AG04450 (cell line): ENCODE measurements around the gene NDNF. TPM values are rescaled to one million over a fixed set of nuclear protein-coding genes. Genes with fewer than 3 reads are reported as not detected.

ENCODE experiments used
- CTCF ChIA-PET: fragments of 300-600, 350-600 bp; formaldehyde crosslinking; extraction: SDS; loops from one replicate; lab custom pipeline; 2022; ENCODE audit warnings: antibody characterized with exemption, inconsistent platforms; lab: Charles Lee
- POLR2A ChIA-PET: fragments of 350-600 bp; formaldehyde crosslinking; extraction: SDS; loops from one replicate; lab custom pipeline; 2021; ENCODE audit warnings: antibody characterized with exemption, inconsistent platforms; lab: Yijun Ruan, JAX
- DNase-seq: peaks from one replicate; pipeline ENCODE4 v3.0.0-alpha.2; 2011; ENCODE audit warnings: low read depth, low spot score
- H3K27ac ChIP-seq: one replicate; pipeline ENCODE4 v1.5.1; 2012; ENCODE audit warnings: low read depth, low read length, control low read depth
- H3K27me3 ChIP-seq: one replicate; pipeline ENCODE4 v1.6.0; 2012; ENCODE audit warnings: low read length; ENCODE audit not compliant: control insufficient read depth, insufficient read depth
- H3K4me3 ChIP-seq: 2 replicates; pipeline ENCODE4 v1.5.1; 2011; ENCODE audit warnings: mild to moderate bottlenecking, low read depth, low read length, control low read depth
- H3K9me3 ChIP-seq: 2 replicates; pipeline ENCODE4 v1.5.1; 2012; ENCODE audit warnings: low read length; ENCODE audit not compliant: control insufficient read depth, insufficient read depth
- CTCF ChIP-seq: IDR thresholded peaks from 2 replicates; pipeline ENCODE4 v1.5.1; 2011; ENCODE audit warnings: low read depth, low read length, control low read depth, inconsistent platforms
- polyA plus RNA-seq: library from polyadenylated mRNA; depleted of rRNA; stranded (reverse); fragments of >200 nt; gene quantifications from 2 replicates; pipeline ENCODE4 v1.2.3, GENCODE V29; 2011

The NDNF gene
- polyA plus RNA-seq, 1 experiment: not detected

DNA sequence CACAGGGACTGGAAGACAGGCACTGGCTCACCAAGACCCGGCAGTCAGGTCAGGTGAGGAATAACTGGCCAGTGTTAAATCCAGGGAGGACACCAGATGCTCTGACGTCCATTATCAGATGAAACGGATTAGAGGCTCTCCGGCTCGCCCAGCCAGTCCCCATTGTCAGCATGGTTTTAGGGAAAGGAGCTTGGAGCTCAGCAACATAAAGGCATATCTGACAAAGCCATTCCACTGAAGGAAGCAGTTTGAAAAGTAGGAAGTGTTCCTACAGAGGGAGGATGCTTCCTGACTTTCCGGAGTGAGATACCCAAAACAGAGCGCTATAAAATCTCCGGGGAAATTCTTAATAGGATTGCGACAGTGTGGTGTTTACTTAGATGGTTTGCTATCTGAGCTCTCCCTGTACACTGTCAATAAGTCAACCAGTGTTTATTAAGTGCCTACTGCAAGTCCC, 14.8 kb downstream of the NDNF start:
- Histone ChIP-seq H3K27ac (no peak overlapping the region), H3K27me3 (no peaks in the 10 kb centered on the region), H3K4me3 (no peak overlapping the region), H3K9me3 (no peaks in the 10 kb centered on the region)
- DNase-seq: no peak
- no peak for TF ChIP-seq CTCF
- ChIA-PET CTCF (no interaction called here), POLR2A (no interaction called here)

GRCh38 chr4:121056066-121056465, 16.3 kb downstream of the NDNF start:
- Histone ChIP-seq H3K9me3 (no peaks in the 10 kb centered on the region), H3K4me3 (no peak overlapping the region), H3K27me3 (no peaks in the 10 kb centered on the region), H3K27ac (no peak overlapping the region)
- TF ChIP-seq CTCF: no peak
- CTCF ChIA-PET: no interaction called here
- DNase-seq: no peak
- POLR2A ChIA-PET: no interaction called here

DNA sequence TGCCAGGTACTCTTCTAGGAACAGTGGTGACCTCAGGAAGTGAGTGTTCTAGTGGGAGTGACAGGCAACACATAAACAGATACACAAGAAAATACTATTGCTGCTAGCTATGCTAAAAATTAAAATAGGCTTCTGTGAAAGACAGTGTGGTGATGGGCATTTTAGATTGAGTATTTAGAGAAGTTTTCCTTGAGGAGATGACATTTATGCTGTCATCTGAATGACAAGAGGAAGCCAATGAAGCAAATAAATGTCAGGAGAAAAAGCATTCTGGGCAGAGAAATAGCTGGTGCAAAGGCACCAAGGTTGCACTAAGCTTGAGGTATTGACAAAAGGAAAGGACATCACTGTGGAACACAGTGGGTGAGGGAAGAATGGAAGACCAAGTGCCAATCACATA, 18.0 kb downstream of the NDNF start:
- ChIA-PET POLR2A (interaction anchor here (0.5 kb wide), 1 partner anchor 1011 kb away, joined by 3 read pairs; no protein-coding TSS in a partner anchor), CTCF (interaction anchor here (0.7 kb wide), 1 partner anchor 9 kb away, joined by 3 read pairs; no protein-coding TSS in a partner anchor)
- no peak overlapping the region for H3K4me3 ChIP-seq
- H3K27me3 ChIP-seq: no peaks in the 10 kb centered on the region
- no peak for TF ChIP-seq CTCF
- no peak overlapping the region for H3K27ac ChIP-seq
- H3K9me3 ChIP-seq: no peaks in the 10 kb centered on the region
- DNase-seq: no peak

- ChIA-PET POLR2A (interaction anchor here (0.5 kb wide), 1 partner anchor 1010 kb away, joined by 3 read pairs; no protein-coding TSS in a partner anchor), CTCF (no interaction called here)
- H3K27me3 ChIP-seq: no peaks in the 10 kb centered on the region
- H3K27ac ChIP-seq: no peak overlapping the region
- no peak for DNase-seq
- H3K9me3 ChIP-seq: no peaks in the 10 kb centered on the region
- no peak for TF ChIP-seq CTCF
- H3K4me3 ChIP-seq: no peak overlapping the region
These were observed 18.7 kb downstream of the NDNF start for GRCh38 chr4:121053601-121054143.

- ChIA-PET CTCF (interaction anchor here (0.9 to 1.5 kb wide), 5 partner anchors 330 to 977 kb away, joined by 3 to 4 read pairs (median 3); no protein-coding TSS in a partner anchor), POLR2A (no interaction called here)
- Histone ChIP-seq H3K4me3 (no peak overlapping the region), H3K9me3 (no peaks in the 10 kb centered on the region), H3K27ac (no peak overlapping the region), H3K27me3 (no peaks in the 10 kb centered on the region)
- DNase-seq: no peak
- TF ChIP-seq CTCF: peak; percentile 44
These were observed 22.0 kb downstream of the NDNF start for GRCh38 chr4:121050300-121050699.
